Mesodermal cell (in vitro differentiated cells): ENCODE results near the gene KRTAP5-3. TPM values are rescaled to one million over a fixed set of nuclear protein-coding genes. Genes with fewer than 3 reads are reported as not detected.

Experiments used
- H3K27ac ChIP-seq: 2 replicates; pipeline ENCODE4 v1.7.0; 2013; ENCODE audit warnings: mild to moderate bottlenecking, low read depth, low read length, moderate library complexity; ENCODE audit not compliant: severe bottlenecking
- H3K36me3 ChIP-seq: 2 replicates; pipeline ENCODE4 v1.7.1; 2013; ENCODE audit warnings: mild to moderate bottlenecking, low read length, moderate library complexity; ENCODE audit not compliant: control insufficient read depth, insufficient read depth
- H3K4me1 ChIP-seq: one replicate; pipeline ENCODE4 v1.7.1; 2013; ENCODE audit warnings: mild to moderate bottlenecking, low read length; ENCODE audit not compliant: insufficient read depth, control insufficient read depth, poor library complexity, severe bottlenecking
- H3K4me3 ChIP-seq: 2 replicates; pipeline ENCODE4 v1.7.0; 2013; ENCODE audit warnings: low read length, control low read depth, mild to moderate bottlenecking; ENCODE audit not compliant: insufficient read depth, poor library complexity, severe bottlenecking; ENCODE audit errors: extremely low read depth
- H3K9me3 ChIP-seq: 2 replicates; pipeline ENCODE4 v1.7.1; 2013; ENCODE audit warnings: mild to moderate bottlenecking, low read length, moderate library complexity; ENCODE audit not compliant: control insufficient read depth
- WGBS, 2 experiments: methylation state at CpG; one replicate each; pipeline ENCODE4 v1.1.5; 2013; ENCODE audit warnings: missing lambda C conversion rate in 2 of 2; ENCODE audit not compliant: insufficient coverage in 2 of 2; 5-methylcytosine and 5-hydroxymethylcytosine counted together
- polyA plus RNA-seq, 2 experiments: library from polyadenylated mRNA; stranded (reverse); fragments of 50-300 nt; gene quantifications; one replicate each; pipeline ENCODE4 v1.2.3, GENCODE V29; 2013

Gene KRTAP5-3, protein sequence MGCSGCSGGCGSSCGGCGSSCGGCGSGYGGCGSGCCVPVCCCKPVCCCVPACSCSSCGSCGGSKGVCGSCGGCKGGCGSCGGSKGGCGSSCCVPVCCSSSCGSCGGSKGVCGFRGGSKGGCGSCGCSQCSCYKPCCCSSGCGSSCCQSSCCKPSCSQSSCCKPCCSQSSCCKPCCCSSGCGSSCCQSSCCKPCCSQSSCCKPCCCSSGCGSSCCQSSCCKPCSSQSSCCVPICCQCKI
- not detected for polyA plus RNA-seq (2013, experiment 1 of 2)
- not detected for polyA plus RNA-seq (2013, experiment 2 of 2)

DNA sequence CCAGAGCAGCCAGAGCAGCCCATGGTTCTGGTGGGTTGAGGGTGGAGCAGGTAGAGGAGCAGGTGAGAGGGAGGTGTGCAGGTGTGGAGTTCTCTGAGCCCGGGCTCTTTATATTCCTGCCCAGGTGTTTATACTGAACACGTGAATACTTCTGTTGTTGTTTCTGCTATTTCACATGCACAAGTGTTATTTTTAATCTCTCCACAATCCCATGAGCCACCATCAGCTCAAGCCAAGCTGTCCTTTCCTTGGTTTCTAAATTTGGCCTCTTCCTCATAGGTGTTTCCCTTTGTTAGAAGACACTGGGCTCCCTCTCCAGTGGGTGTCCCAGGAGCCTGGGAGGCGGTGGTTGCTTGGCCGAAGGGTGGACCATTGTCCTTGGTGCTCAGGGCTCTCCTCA lies at the start of gene KRTAP5-3:
KRTAP5-3 (minus strand) TSS at position 101 of the 400 bp plus-strand sequence; CDS start at position 23, 78 bp downstream.
- Histone ChIP-seq H3K4me1 (no peaks in the 10 kb centered on the region), H3K9me3 (no peaks in the 10 kb centered on the region), H3K36me3 (no peaks in the 10 kb centered on the region), H3K27ac (no peak within 1 kb of the TSS), H3K4me3 (no peak within 1 kb of the TSS)
- 80 to 83% methylated on average over 1 to 4 of the region's 4 CpGs for WGBS, 2 experiments

DNA sequence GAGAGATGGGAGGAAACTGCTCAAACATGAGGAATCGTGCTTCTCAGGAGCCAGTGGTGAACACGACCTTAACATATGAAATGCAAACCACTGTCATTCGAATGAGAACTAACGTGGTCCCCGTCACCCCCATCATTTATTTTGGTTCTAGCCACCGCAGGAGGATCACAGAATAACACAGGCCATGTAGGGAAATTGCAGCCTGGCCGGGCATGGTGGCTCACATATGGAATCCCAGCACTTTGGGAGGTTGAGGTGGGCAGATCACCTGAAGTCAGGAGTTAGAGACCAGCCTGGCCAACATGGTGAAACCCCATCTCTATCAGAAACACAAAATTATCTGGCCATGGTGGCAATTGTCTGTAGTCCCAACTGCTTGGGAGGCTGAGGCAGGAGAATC lies 48.4 kb upstream of the KRTAP5-3 start:
- Histone ChIP-seq H3K36me3 (no peaks in the 10 kb centered on the region), H3K4me1 (peaks cover 9% of the 10 kb centered on the region), H3K9me3 (no peaks in the 10 kb centered on the region), H3K27ac (no peak overlapping the region), H3K4me3 (no peak overlapping the region)
- WGBS, 2 experiments: 76 to 88% methylated on average over 6 to 7 of the region's 7 CpGs

DNA sequence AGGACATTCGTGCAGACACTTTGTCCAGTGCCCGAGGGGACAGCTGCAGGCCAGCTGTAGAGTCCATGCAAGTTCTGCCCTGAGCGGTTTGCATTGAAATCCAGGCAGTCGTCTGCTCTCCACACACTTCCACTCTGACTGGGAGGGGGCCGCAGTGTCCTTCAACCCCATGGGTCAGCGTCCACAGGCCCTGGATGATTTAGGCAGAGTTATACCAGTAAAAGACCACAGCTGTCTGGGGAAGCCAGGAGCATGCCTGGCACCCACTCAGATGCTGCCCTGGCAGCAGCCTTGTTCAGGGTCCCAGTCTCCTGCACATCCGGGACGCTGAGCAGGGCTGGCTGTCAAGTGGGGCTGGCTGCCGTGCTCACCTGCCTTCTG lies 47.8 kb upstream of the KRTAP5-3 start:
- H3K36me3 ChIP-seq: no peaks in the 10 kb centered on the region
- H3K27ac ChIP-seq: no peak overlapping the region
- peaks cover 9% of the 10 kb centered on the region for H3K4me1 ChIP-seq
- WGBS, 2 experiments: 91 to 92% methylated on average over 6 of the region's 9 CpGs
- no peaks in the 10 kb centered on the region for H3K9me3 ChIP-seq
- no peak overlapping the region for H3K4me3 ChIP-seq

DNA sequence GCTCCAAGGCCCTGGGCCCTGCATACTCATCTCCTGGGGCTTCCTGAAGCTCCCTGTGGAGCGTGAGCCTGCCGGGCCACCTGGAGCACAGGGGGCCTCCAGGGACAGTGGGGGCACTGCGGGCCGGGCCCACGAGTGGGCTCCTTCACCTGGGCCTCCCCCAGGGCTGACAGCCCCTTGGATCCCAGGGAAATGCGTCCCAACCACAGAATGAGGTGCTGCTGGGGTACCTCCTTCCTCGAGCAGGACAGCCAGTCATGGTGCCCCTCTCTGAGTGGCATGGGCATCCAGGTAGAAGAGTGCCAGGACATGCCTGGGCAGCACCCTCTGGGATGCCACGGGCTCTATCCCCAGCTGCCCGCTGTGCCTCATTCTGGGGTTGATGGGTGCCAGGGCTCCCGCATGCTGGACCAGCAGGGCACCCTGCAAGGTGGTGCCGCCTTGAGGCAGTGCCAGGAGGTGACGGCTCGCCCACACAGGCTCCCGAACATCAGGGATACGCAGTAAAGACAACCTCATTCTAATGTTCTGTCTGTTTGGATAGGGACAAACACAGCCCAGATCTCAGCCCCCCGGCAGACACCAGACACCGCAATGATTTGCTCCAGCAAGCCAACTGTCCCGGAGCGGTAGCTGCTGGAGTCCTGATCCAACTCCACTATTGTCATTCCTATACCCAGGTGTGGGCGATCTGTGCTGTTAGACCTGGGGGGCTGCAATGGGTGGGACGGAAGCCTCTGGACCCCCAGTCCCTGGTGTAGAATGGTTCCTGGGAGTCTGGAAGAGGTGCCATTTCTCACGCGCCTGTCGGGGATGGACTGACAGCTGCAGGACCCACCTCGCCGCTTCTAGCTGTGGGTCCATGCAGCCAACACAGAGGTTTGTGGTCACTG lies 47.2 kb upstream of the KRTAP5-3 start:
- Histone ChIP-seq H3K27ac (peak overlapping the region; percentile 69), H3K4me3 (no peak overlapping the region), H3K4me1 (peaks cover 9% of the 10 kb centered on the region), H3K36me3 (no peaks in the 10 kb centered on the region), H3K9me3 (no peaks in the 10 kb centered on the region)
- 95% methylated on average over 23 to 25 of the region's 26 CpGs for WGBS, 2 experiments

DNA sequence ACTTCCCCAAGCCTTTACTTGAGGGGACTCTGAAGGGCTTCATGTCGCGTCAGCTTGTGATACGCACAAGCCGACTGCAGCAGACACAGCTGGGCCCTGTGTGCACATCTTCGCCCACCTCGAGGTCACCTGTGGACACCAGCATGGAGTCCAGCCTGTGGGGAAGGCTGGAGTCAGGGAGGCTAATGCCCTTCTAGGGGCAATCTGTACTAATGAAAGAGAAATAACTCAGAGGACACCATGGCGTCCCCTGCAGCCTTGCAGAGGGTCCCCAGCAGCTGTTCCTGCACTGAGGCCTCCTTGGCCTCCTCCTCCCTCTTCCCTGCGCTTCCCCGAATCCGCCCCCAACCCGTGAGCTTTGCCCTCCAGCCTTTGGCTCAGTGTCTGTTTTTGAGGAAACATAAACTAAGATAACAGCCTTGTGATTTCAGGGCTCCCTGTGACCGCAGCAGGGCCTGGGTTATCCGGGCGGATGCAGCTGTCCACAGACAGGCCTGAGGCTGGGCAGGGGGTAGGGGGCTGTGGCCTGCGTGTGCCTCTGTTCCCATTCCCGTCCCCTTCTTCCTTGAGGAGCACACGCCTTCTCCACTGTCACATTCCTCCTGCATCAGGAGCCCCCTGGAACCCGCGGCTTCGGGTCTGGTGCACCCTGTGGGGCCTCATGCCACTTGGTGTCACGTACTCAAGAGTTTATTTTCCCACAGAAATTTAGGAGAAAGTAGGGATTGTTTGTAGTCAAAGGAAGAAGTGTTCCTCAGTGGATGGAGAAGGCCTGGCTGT lies 46.3 kb upstream of the KRTAP5-3 start:
- no peaks in the 10 kb centered on the region for H3K9me3 ChIP-seq
- WGBS, 2 experiments: 87 to 91% methylated on average over 14 to 21 of the region's 21 CpGs
- H3K36me3 ChIP-seq: no peaks in the 10 kb centered on the region
- H3K4me1 ChIP-seq: peaks cover 9% of the 10 kb centered on the region
- H3K4me3 ChIP-seq: no peak overlapping the region
- peak overlapping the region; percentile 69 for H3K27ac ChIP-seq

DNA sequence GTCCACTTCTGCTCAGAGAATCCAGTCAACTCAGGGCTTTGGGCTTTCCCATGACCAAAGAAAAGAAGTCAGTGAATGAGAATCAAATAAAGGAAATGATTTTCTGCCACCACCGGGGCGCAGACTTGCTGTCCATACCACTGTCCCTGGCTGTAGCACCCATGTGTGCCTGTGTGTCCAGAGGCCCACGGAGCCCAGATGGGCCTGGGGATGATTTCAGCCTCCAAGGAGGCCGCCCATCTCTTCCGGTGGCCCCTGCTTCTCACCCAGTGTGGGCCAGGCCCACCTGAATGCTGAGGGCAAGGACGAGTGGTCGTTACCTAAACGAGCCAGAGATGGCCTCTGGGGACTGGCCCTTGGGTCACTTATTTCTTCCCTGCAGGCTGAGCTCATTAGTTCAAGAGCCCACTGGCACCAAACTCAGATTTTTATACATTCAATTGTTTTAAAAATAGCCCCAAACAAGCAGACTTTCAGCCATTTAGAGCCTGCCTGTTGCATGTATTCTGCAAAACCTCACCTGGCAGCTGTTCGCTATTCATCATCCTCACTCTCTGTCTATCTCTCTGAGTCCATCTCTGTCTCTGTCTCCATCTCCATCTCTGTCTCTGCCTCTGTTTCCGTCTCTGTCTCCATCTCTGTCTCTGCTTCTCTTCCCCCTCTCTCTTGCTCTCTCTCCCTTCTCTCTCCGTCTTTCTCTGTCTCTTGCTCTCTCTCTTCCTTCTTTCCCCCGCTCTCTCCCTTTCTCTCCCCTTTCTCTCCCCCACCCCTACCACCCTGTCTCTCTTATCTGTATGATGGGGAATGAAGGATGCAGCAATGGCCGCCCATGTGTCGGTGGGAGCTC lies 45.5 kb upstream of the KRTAP5-3 start:
- H3K4me3 ChIP-seq: no peak overlapping the region
- H3K36me3 ChIP-seq: no peaks in the 10 kb centered on the region
- no peaks in the 10 kb centered on the region for H3K9me3 ChIP-seq
- peaks cover 9% of the 10 kb centered on the region for H3K4me1 ChIP-seq
- peak overlapping the region; percentile 69 for H3K27ac ChIP-seq
- 87 to 94% methylated on average over 10 to 13 of the region's 14 CpGs for WGBS, 2 experiments

DNA sequence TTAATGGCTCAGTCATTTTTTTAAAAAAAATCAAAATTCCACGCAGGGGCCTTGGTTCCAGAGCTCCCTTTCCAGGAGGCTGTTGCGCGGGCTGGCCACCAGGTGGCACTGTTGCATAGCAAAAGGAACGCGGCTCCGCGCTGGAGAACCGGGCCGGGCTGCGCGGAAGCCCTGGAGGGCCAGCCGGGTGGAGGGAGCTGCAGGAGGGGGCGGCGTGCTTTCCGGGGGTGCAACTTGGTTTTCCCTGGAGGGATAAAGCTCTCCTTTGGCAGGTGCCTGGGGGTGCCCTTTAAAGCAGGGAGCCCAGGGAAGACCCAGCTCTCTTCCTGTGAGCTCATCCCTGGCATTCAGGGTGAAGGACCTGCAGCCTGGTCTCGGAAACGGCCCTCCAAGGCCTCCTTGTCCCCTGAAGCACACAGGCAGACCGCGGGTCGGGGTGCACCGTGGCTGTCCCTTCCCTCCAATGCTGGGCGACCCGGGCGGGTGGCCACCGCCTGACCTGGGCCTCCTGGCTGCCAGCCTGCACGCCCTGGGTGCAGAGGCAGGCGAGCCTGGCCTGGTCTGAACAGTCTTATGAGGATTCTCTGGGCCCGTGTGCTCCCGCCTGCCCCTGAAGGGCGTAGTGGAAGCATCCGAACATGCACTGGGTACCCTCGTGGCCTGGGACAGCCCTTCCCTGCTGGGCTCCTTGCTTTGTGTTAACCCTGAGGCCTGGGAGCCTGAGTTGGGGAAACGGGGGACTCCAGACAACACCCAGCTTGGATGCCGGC lies 44.7 kb upstream of the KRTAP5-3 start:
- Histone ChIP-seq H3K4me1 (peaks cover 9% of the 10 kb centered on the region), H3K36me3 (no peaks in the 10 kb centered on the region), H3K4me3 (no peak overlapping the region), H3K9me3 (no peaks in the 10 kb centered on the region), H3K27ac (no peak overlapping the region)
- 42 to 44% methylated on average over 33 to 34 of the region's 34 CpGs for WGBS, 2 experiments

DNA sequence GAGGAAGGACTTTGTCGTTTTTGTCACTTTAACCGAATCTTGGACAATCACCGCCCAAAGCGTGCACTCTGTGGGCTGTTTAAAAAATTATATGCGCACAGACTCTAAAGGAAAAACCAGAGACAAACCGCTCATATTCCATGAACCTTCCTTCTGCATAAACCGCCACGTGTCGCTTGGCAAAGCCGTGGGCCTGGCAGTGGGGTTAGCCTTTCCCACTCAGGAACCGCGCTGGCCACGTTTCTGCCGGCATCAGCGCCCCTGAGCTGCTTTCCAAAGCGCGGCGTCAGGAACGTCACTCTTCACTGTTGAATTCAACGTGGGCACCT lies 44.1 kb upstream of the KRTAP5-3 start:
- H3K4me3 ChIP-seq: no peak overlapping the region
- peaks cover 9% of the 10 kb centered on the region for H3K4me1 ChIP-seq
- WGBS, 2 experiments: 58 to 68% methylated on average over 18 to 20 of the region's 20 CpGs
- no peaks in the 10 kb centered on the region for H3K36me3 ChIP-seq
- H3K27ac ChIP-seq: no peak overlapping the region
- H3K9me3 ChIP-seq: no peaks in the 10 kb centered on the region

DNA sequence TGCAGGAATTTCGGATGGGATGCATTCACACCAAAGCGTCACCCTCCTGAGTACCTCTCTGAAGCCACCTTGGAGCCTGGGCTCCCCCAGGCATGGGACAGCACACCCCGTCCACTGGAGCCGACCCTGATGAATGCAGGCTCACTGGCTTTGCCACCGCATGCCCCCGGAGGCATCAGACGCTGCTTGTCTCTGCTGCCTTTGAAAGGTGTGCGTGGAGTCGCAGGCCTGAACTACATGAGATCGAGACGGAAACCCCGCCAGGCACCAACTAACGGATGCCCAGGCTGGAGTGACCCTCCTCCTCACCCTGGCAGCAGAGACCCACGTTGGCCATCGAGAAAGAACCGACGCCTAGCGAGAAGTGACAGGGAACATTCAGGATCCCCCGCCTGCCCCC lies 43.8 kb upstream of the KRTAP5-3 start:
- Histone ChIP-seq H3K4me3 (no peak overlapping the region), H3K27ac (no peak overlapping the region), H3K9me3 (no peaks in the 10 kb centered on the region), H3K4me1 (peaks cover 9% of the 10 kb centered on the region), H3K36me3 (no peaks in the 10 kb centered on the region)
- WGBS, 2 experiments: 86 to 90% methylated on average over 19 of the region's 19 CpGs
